HG03280 (cell line): ENCODE data around the gene SLC2A9.
A peak's percentile ranks its signal among the peaks of the same experiment; 100 is the strongest.

Experiments used
- ATAC-seq: cut with Tn5 transposase; IDR thresholded peaks from one replicate; pipeline ENCODE4 v1.9.1; 2021; ENCODE audit warnings: mild to moderate bottlenecking, moderate library complexity; ENCODE audit not compliant: unreplicated experiment

SLC2A9 gene

GRCh38 chr4:10046471-10046870, 25.2 kb upstream of the SLC2A9 start:
- ATAC-seq = no peak

- no peak for ATAC-seq
Measured at GRCh38 chr4:10045481-10045880, 24.2 kb upstream of the SLC2A9 start.

DNA sequence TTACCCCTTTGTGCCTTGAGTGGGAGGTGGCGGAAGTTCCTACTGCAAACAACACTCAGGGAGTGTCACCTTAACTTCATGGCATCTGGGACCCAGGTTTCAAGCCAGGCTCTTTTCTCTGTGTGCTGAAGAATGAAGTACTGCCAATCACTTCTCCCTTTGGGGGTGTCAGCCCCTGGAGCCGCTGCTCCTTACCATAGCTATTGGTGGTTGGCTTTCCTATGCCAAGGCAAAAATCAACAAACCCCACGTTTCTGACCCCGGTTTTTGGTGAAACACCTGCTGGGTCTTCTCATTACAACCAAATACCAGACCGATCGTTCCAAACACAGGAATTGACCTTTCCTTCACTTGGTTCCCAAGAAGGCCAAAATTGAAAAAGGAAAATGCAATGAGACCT, 19.7 kb upstream of the SLC2A9 start:
- ATAC-seq = no peak

DNA sequence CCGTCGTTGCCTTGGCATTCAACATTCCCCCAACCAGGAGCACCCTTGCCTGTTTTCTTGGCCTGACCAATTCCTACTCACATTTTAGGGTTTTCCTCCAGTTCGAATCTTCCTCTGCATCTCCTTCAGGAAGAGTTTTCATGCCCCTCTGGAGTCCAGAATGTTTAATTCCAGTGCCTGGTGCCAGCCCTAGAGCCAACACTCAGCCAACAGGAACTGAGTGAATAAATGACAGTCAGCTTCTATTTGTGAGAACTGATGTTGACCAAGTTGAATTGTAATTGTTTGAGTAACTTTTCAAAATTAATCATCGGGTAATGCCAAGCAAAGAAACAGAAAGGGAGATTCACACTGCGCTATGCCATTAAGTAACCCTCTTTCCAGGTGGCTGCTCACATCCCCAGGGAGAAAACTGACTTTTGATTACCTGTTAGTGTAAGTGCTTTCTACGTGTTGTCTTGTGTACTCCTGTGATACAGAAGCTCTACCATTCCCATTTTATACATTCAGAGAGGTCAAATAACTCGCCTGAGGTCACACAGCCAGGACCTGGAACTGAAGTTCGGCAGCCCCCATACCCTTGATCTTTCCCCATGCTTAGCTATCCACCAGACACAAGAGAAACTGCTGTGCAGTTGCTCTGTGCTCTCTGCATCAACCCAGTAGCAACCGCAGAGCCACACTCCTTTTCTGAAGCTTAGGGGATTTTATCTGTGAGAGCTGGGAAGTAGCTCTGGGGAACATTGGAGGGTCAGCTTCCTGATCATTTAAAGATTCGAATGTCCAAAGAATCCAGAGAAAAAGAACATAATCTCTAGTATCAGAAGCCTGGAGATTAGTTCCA, 19.0 kb upstream of the SLC2A9 start:
- no peak for ATAC-seq

GRCh38 chr4:10036807-10037342, 15.6 kb upstream of the SLC2A9 start:
- no peak for ATAC-seq

- ATAC-seq = no peak
Measured at GRCh38 chr4:10035130-10035529, 13.8 kb upstream of the SLC2A9 start.

DNA sequence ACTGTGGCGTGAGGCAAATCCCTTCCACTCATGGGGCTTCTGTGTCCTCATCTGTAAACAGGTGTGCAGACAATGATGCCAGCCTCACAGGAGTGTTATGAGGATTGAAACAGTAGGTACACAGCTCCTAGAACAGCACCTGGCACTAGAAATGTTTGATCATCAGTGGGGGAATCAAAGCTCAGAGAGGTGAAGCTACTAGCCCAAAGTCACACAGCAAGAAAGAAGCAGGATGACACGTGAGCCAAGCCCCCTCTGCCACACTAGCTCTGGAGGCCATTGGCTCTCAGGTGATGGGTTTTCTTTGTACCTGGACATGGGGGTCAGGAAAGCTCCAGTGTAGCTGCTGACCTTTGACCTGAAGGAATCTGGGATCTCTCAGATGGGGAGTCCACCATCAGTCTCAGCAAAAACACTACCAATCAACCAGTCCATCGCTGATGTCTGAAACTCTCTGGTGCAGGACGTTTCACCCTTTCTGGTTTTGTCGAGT, 13.4 kb upstream of the SLC2A9 start:
- no peak for ATAC-seq

GRCh38 chr4:10034136-10034535, 12.8 kb upstream of the SLC2A9 start:
- no peak for ATAC-seq

DNA sequence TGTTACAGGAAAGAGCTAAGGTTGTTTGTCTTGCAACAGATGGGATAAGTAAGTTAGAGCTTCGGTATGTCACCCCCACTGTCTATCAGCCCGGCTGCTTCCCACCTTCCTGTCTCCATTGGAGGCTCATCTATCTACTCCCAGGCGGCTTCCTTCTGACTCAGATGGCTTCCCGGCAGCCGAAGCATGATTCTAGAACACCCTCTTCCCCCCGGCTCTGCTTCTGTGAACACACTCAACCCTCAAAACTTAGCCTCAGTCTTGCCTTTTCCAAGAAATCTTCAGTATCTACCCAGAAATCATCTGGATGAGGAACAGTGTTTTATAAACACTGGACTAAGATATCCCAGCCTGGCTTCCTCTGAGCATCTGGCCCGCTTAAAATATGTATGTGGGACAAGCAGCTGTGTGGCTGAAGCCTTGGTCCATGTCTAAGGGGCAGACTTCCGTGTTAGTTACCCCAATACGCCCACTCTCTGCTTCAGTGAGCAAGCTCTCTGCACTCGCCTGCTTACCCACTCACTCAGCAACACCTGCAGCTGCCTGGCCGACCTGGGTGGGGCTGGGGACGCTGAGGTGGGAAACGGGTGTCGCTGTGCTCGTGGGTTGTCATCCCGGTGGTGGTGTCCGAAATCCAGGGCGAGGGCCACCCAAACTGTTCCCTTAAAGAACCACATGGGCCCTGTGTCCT, 12.0 kb upstream of the SLC2A9 start:
- ATAC-seq = peak; percentile 55

DNA sequence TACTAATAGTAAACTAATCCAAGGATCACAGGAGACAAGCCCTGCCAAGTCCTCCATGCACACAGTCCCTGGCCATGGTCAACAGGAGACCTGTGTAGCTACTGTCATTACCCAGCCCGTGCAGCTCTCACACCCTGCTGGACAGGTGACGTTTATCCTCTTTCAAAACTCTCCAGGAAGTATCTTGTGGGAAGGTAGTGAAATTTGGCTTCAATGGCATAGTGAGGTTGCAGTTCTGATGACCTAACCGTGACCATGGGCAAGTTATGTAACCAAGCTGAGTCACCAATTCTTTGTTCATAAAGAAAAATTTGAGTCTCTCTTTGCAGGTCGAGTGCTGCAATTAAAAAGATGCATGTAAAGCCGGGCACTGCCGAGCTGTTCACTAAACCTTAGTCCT, 11.3 kb upstream of the SLC2A9 start:
- ATAC-seq = no peak

- no peak for ATAC-seq
Measured at GRCh38 chr4:10031668-10032590, 10.6 kb upstream of the SLC2A9 start.

GRCh38 chr4:10030972-10031667, 9.8 kb upstream of the SLC2A9 start:
- ATAC-seq = no peak

DNA sequence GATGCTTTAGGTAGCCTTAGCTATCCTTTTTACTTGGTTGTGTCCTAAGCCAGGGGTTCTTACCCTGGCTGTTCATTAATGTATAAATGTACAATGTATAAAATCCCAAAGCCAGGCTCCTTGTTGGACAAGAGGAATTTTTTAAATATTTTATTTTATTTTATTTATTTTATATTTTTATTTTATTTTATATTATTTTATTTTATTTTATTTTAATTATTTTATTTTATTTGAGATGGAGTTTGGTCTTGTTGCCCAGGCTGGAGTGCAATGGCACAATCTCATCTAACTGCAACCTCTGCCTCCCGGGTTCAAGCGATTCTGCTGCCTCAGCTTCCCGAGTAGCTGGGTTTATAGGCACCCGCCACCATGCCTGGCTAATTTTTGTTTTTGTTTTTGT, 8.1 kb upstream of the SLC2A9 start:
- ATAC-seq = no peak

- ATAC-seq = no peak
Measured at GRCh38 chr4:10028910-10029309, 7.6 kb upstream of the SLC2A9 start.

- ATAC-seq = no peak
Measured at GRCh38 chr4:10026485-10026884, 5.2 kb upstream of the SLC2A9 start.

- no peak for ATAC-seq
Measured at GRCh38 chr4:10025230-10025806, 4.0 kb upstream of the SLC2A9 start.

DNA sequence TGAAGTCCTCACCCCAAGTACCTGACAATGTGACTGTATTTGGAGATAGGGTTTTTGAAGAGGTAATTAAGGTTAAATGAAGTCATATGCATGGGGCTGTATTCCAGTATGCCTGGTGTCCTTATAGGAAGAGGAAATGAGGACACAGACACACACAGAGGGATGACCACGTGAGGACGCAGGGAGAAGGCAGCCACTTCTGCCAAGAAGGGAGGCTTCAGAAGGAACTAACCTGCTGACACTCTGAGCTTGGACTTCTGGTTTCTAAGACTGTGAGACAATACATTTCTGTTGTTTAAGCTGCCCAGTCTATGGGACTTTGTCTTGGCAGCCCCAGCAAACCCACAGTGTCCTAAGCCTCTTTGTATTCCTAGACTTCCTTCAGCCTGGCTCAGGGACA, 3.0 kb upstream of the SLC2A9 start:
- ATAC-seq = no peak

DNA sequence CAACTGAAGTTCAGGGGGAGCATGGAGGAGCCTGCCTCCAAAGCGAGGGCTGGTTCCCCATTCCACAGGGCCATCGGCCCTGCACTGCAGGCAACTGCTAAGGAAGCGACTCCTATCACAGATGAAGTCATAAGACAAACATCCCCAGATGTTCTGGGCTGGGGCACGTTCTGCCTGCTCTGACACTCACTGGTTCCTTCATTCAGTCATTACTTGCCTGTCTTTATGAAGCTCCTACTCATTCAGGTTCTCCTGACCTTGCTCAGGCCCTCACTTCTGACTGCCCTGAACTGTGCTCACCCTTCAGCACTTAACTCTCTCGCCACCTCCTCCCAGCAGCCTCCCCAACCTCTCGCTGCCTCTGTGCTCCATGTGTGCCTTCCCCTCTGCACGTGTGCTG, 2.5 kb upstream of the SLC2A9 start:
- ATAC-seq = no peak

DNA sequence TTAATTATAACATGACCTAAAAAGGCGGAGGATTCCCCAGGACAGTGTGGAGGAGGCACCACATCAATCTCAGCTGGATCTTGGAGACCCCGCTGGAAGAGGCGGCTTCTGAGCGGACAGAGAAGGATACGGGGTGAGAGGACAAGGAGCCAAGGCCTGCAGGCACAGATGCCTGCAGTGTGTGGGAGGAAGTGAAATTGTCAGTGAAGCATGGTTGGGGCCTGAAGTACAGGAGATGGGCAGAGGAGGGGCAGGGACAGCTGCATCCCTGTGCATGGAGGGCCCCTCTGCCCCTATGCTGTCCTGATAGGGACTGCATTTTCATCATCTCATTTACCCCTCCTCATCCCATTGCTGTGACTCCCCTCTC, 1.7 kb upstream of the SLC2A9 start:
- ATAC-seq = no peak
